ENCODE data around the gene MIDN. TPM values are rescaled to one million over a fixed set of nuclear protein-coding genes. Genes with fewer than 3 reads are reported as not detected.

MIDN gene
- total RNA-seq, 1 donor from 2014 or later = 204 TPM

- Mint-ChIP-seq H3K9me3 (ENCODE audit: unreplicated experiment) (no peaks in the 10 kb centered on the region), H3K27me3 (ENCODE audit: unreplicated experiment) (peaks cover 7% of the 10 kb centered on the region), H3K4me1 (ENCODE audit: unreplicated experiment) (peaks cover 4% of the 10 kb centered on the region), H3K4me3 (ENCODE audit: unreplicated experiment) (no peak overlapping the region), H3K36me3 (ENCODE audit: low read depth, unreplicated experiment) (peaks cover 1% of the 10 kb centered on the region), H3K27ac (ENCODE audit: unreplicated experiment) (no peak overlapping the region)
- TF ChIP-seq CTCF (IDR thresholded peaks at IDR 0.05; ENCODE audit: unreplicated experiment) = no peak
- no peak for DNase-seq (ENCODE audit: low spot score)
These were observed 30.6 kb downstream of the MIDN start for GRCh38 chr19:1278713-1279660.

GRCh38 chr19:1279782-1280341 lies 31.5 kb downstream of the MIDN start:
- DNase-seq (ENCODE audit: low spot score) = peak; percentile 92
- TF ChIP-seq CTCF (IDR thresholded peaks at IDR 0.05; ENCODE audit: unreplicated experiment) = peak; percentile 80
- no peak overlapping the region for H3K27ac Mint-ChIP-seq (ENCODE audit: unreplicated experiment)
- H3K36me3 Mint-ChIP-seq (ENCODE audit: low read depth, unreplicated experiment) = no peaks in the 10 kb centered on the region
- no peaks in the 10 kb centered on the region for H3K9me3 Mint-ChIP-seq (ENCODE audit: unreplicated experiment)
- H3K27me3 Mint-ChIP-seq (ENCODE audit: unreplicated experiment) = peaks cover 14% of the 10 kb centered on the region
- no peak overlapping the region for H3K4me3 Mint-ChIP-seq (ENCODE audit: unreplicated experiment)
- peaks cover 2% of the 10 kb centered on the region for H3K4me1 Mint-ChIP-seq (ENCODE audit: unreplicated experiment)

- DNase-seq (ENCODE audit: low spot score) = no peak
- no peaks in the 10 kb centered on the region for H3K9me3 Mint-ChIP-seq (ENCODE audit: unreplicated experiment)
- H3K27ac Mint-ChIP-seq (ENCODE audit: unreplicated experiment) = no peak overlapping the region
- H3K4me1 Mint-ChIP-seq (ENCODE audit: unreplicated experiment) = peaks cover 2% of the 10 kb centered on the region
- peak overlapping the region; percentile 33 for H3K4me3 Mint-ChIP-seq (ENCODE audit: unreplicated experiment)
- H3K27me3 Mint-ChIP-seq (ENCODE audit: unreplicated experiment) = peaks cover 17% of the 10 kb centered on the region
- H3K36me3 Mint-ChIP-seq (ENCODE audit: low read depth, unreplicated experiment) = no peaks in the 10 kb centered on the region
- no peak for TF ChIP-seq CTCF (IDR thresholded peaks at IDR 0.05; ENCODE audit: unreplicated experiment)
These were observed 32.5 kb downstream of the MIDN start for GRCh38 chr19:1280636-1281568.

- Mint-ChIP-seq H3K4me1 (ENCODE audit: unreplicated experiment) (peaks cover 2% of the 10 kb centered on the region), H3K9me3 (ENCODE audit: unreplicated experiment) (no peaks in the 10 kb centered on the region), H3K27me3 (ENCODE audit: unreplicated experiment) (peaks cover 17% of the 10 kb centered on the region), H3K27ac (ENCODE audit: unreplicated experiment) (no peak overlapping the region), H3K4me3 (ENCODE audit: unreplicated experiment) (no peak overlapping the region), H3K36me3 (ENCODE audit: low read depth, unreplicated experiment) (no peaks in the 10 kb centered on the region)
- no peak for TF ChIP-seq CTCF (IDR thresholded peaks at IDR 0.05; ENCODE audit: unreplicated experiment)
- DNase-seq (ENCODE audit: low spot score) = no peak
These were observed 33.3 kb downstream of the MIDN start for GRCh38 chr19:1281569-1282287.
